Stimulated activated naive CD8-positive, alpha-beta T cell treated with anti-CD3 and anti-CD28 coated beads, Interleukin-15, Interleukin-2, amounts not matched to agents 100 ng/mL and 50 ng/mL, for 24 hours (primary cell): ENCODE data around the gene IMP4.

ENCODE experiments used
- H3K27ac Mint-ChIP-seq: one replicate; pipeline ENCODE4 v1.8.0; 2021; ENCODE audit warnings: mild to moderate bottlenecking, mixed read lengths
- H3K27me3 Mint-ChIP-seq: one replicate; pipeline ENCODE4 v1.8.0; 2021; ENCODE audit warnings: mixed read lengths
- H3K36me3 Mint-ChIP-seq: one replicate; pipeline ENCODE4 v1.8.0; 2021; ENCODE audit warnings: low read depth, mixed read lengths
- H3K4me1 Mint-ChIP-seq: one replicate; pipeline ENCODE4 v1.8.0; 2021; ENCODE audit warnings: low read depth, mixed read lengths
- H3K4me3 Mint-ChIP-seq: one replicate; pipeline ENCODE4 v1.8.0; 2021; ENCODE audit warnings: mild to moderate bottlenecking, mixed read lengths
- H3K9me3 Mint-ChIP-seq: one replicate; pipeline ENCODE4 v1.8.0; 2021; ENCODE audit warnings: mixed read lengths

Gene IMP4

DNA sequence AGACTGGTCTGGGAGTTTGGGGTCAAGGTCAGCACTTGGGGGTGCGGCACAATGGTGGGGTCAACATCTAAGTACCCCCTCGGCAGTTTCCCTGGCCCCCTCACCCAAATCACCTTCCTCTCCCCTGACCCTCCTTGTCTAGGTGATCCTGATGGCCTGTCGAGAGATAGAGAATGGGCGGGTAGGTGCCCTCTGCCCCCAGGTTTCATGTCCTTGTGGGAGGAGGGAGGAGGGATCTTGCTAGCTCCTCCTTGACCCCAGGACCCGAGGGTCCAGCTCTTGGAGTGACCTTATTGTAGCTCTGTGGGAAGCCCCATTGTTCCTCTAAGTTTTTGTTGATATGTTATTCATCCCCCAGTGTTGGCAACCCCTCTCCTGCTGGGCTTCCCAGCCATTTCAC, 16.8 kb downstream of the IMP4 start:
- no peak overlapping the region for H3K4me3 Mint-ChIP-seq
- H3K27ac Mint-ChIP-seq, result no peak overlapping the region
- no peaks in the 10 kb centered on the region for H3K36me3 Mint-ChIP-seq
- peaks cover 11% of the 10 kb centered on the region for H3K4me1 Mint-ChIP-seq
- H3K9me3 Mint-ChIP-seq, result no peaks in the 10 kb centered on the region
- no peaks in the 10 kb centered on the region for H3K27me3 Mint-ChIP-seq

DNA sequence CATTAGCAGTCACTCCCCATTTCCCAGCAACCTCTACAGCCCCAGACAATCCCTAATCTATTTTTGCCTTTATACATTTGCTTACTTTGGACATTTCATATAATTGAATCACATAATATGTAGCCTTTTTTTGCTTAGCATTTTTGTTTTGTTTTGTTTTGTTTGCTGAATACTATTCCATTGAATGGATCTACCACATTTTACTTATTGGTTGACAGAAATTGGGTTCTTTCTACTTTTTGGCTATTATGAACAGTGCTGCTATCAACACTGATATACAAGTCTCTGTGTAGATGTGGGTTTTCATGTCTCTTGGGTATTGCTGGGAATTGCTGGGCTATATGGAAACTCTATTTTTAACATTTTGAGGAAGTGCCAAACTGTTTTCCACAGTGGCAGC, 20.8 kb downstream of the IMP4 start:
- Mint-ChIP-seq H3K4me1 (no peaks in the 10 kb centered on the region), H3K9me3 (no peaks in the 10 kb centered on the region), H3K27ac (no peak overlapping the region), H3K4me3 (no peak overlapping the region), H3K36me3 (no peaks in the 10 kb centered on the region), H3K27me3 (no peaks in the 10 kb centered on the region)

DNA sequence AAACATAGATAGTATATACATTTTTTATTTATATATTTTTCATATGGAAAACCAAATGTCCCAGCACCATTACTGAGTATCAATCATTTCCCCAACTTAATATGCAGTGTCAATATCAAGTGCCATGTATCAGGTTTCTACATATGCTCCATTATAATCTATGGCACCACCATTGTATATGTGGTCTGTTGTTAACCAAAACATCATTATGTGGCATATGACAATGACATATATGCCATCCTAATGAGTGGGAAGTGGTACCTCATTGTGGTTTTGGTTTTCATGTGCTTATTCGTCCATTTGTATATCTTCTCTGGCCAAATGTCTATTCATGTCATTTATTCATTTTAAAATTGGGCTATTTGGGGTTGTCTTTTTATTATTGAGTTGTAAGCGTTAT, 22.4 kb downstream of the IMP4 start:
- H3K36me3 Mint-ChIP-seq, result no peaks in the 10 kb centered on the region

DNA sequence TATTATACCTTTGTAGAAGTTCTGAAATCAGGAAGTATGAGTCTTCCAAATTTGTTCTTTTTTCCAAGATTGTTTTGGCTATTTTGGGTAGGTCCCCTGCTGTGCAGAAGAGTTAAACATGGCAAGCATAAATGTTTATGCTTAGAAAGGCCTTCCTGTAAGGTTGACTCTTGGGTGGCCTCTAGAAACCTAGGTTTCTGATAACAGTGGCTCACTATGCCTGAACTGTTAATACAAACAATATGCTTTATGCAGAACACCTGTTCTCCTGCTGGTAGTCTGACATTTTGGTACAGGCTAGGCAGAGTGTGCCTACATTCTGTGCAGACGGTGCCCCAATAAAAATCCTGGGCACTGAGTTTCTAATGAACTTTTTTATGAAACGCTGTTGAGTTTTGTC, 23.3 kb downstream of the IMP4 start:
- Mint-ChIP-seq H3K27me3 (no peaks in the 10 kb centered on the region), H3K9me3 (no peaks in the 10 kb centered on the region), H3K36me3 (peaks cover 8% of the 10 kb centered on the region), H3K4me3 (no peak overlapping the region), H3K27ac (no peak overlapping the region), H3K4me1 (peaks cover 13% of the 10 kb centered on the region)

More for the DNA sequence above, 22.4 kb downstream of the IMP4 start:
- peaks cover 4% of the 10 kb centered on the region for H3K4me1 Mint-ChIP-seq
- no peak overlapping the region for H3K27ac Mint-ChIP-seq
- no peaks in the 10 kb centered on the region for H3K9me3 Mint-ChIP-seq
- H3K27me3 Mint-ChIP-seq, result no peaks in the 10 kb centered on the region
- no peak overlapping the region for H3K4me3 Mint-ChIP-seq

DNA sequence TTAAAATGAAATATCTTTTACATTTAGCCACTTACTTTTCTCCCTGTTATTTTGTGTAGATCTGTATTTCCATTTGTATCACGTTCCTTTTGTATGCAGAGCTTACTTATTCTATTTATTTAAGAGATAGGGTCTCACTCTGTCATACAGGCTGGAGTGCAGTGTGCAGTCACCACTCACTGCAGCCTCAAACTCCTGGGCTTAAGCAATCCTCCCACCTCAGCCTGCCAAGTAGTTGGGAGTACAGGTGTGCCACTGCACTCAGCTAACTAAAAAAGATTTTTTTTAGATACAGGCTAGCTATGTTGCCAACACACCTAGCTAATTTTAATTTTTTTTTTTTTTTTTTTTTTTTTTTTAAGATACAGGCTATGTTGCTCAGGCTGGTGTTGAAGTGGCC, 24.0 kb downstream of the IMP4 start:
- Mint-ChIP-seq H3K4me1 (peaks cover 20% of the 10 kb centered on the region), H3K4me3 (no peak overlapping the region), H3K27ac (no peak overlapping the region), H3K9me3 (no peaks in the 10 kb centered on the region), H3K27me3 (no peaks in the 10 kb centered on the region), H3K36me3 (peaks cover 12% of the 10 kb centered on the region)

DNA sequence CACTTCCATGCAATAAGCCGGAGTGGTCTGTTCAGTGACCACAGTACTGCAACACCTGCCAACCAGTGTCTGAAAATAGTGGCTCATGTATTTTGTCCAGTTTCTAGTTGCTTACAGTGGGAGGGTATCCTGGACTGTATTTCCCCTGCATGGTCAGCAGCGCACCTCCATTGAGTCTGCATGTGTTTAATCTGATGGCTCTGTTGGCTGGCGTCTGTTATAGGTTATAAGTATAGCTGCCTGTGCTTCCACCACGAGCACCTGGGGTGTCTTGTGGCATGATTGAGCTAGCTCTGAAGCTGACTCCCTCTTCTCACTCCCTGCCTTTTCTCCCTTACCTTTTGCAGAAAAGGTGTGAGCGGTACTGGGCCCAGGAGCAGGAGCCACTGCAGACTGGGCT, 26.1 kb downstream of the IMP4 start:
- Mint-ChIP-seq H3K4me1 (peaks cover 32% of the 10 kb centered on the region), H3K9me3 (no peaks in the 10 kb centered on the region), H3K36me3 (peaks cover 20% of the 10 kb centered on the region), H3K4me3 (no peak overlapping the region), H3K27me3 (no peaks in the 10 kb centered on the region), H3K27ac (no peak overlapping the region)

DNA sequence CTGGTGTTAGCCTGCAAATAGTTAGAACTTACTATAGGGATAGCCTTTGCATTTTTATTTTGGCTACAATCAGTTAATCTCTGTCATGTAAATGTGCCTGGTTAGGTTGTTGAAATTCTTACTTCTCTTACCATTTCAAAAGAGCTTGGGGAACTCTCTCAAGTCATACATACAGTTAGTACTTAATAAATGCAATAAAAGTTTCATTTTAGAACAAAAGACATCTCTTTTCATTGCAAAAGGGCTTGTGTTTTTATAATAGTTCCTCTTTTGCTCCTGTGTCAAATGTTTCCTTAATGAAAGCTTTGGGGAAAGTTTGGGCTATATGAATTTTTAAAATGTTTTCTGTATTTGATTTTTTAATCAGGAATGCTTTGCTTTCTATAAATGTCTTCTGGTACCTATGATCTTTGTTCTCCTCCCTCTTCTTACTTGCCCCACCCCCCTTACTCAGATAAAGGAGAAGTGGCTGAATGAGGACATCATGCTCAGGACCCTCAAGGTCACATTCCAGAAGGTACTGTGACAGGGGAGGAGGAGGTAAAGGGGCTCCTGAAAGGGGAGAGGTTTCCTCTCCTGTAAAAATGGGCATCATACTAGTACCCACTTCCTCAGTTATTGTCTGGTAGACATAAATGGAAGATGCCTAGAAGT, 26.7 kb downstream of the IMP4 start:
- H3K4me1 Mint-ChIP-seq, result peaks cover 36% of the 10 kb centered on the region
- H3K9me3 Mint-ChIP-seq, result no peaks in the 10 kb centered on the region
- no peaks in the 10 kb centered on the region for H3K27me3 Mint-ChIP-seq
- H3K27ac Mint-ChIP-seq, result no peak overlapping the region
- no peak overlapping the region for H3K4me3 Mint-ChIP-seq
- peaks cover 23% of the 10 kb centered on the region for H3K36me3 Mint-ChIP-seq

DNA sequence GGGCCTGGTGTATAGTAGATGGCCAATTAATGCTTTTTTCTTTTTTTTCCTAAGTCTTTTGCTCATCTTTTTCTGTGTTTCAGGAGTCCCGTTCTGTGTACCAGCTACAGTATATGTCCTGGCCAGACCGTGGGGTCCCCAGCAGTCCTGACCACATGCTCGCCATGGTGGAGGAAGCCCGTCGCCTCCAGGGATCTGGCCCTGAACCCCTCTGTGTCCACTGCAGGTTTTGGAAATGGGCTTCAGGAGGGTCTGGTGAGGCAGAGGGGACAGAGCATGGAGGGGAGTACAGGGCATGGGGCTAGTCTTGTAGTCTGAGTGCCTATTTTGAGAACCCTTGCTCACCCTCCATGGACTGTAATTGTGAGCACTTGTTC, 27.3 kb downstream of the IMP4 start:
- Mint-ChIP-seq H3K4me3 (no peak overlapping the region), H3K36me3 (peaks cover 28% of the 10 kb centered on the region), H3K27me3 (no peaks in the 10 kb centered on the region), H3K9me3 (no peaks in the 10 kb centered on the region), H3K27ac (no peak overlapping the region), H3K4me1 (peaks cover 41% of the 10 kb centered on the region)

DNA sequence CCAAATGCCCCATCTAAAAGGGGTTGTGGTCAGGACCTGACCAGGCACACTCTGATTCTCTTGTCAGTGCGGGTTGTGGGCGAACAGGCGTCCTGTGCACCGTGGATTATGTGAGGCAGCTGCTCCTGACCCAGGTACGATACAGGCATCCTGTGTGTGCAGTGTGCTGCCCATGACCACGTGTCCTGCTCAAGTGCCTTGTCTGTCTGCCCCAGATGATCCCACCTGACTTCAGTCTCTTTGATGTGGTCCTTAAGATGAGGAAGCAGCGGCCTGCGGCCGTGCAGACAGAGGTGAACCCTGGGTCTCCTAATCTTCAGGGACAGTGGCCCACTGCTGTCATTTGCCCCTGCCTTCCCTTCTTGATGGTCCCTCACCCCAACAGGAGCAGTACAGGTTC, 27.8 kb downstream of the IMP4 start:
- no peaks in the 10 kb centered on the region for H3K27me3 Mint-ChIP-seq
- H3K4me3 Mint-ChIP-seq, result peak overlapping the region; percentile 88
- no peaks in the 10 kb centered on the region for H3K9me3 Mint-ChIP-seq
- peak overlapping the region; percentile 98 for H3K27ac Mint-ChIP-seq
- peaks cover 46% of the 10 kb centered on the region for H3K4me1 Mint-ChIP-seq
- peaks cover 34% of the 10 kb centered on the region for H3K36me3 Mint-ChIP-seq

DNA sequence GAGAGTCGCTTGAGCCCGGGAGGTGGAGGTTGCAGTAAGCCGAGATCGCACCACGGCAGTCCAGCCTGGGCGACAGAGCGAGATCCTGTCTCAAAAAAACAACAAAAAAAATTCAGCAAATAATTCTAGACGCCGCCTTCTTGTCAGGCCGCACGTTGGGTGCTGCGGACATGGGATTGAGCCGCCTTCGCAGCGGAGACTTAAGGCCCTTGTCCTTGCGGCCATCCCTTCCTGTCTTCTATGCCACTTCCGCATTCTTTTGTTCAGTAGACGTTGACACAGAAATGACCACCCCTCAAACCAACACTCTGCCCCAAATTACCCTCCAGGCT, 29.0 kb downstream of the IMP4 start:
- H3K4me1 Mint-ChIP-seq, result peaks cover 57% of the 10 kb centered on the region
- H3K36me3 Mint-ChIP-seq, result peaks cover 42% of the 10 kb centered on the region
- H3K27me3 Mint-ChIP-seq, result no peaks in the 10 kb centered on the region
- H3K9me3 Mint-ChIP-seq, result no peaks in the 10 kb centered on the region
- peak overlapping the region; percentile 88 for H3K4me3 Mint-ChIP-seq
- H3K27ac Mint-ChIP-seq, result peak overlapping the region; percentile 98

DNA sequence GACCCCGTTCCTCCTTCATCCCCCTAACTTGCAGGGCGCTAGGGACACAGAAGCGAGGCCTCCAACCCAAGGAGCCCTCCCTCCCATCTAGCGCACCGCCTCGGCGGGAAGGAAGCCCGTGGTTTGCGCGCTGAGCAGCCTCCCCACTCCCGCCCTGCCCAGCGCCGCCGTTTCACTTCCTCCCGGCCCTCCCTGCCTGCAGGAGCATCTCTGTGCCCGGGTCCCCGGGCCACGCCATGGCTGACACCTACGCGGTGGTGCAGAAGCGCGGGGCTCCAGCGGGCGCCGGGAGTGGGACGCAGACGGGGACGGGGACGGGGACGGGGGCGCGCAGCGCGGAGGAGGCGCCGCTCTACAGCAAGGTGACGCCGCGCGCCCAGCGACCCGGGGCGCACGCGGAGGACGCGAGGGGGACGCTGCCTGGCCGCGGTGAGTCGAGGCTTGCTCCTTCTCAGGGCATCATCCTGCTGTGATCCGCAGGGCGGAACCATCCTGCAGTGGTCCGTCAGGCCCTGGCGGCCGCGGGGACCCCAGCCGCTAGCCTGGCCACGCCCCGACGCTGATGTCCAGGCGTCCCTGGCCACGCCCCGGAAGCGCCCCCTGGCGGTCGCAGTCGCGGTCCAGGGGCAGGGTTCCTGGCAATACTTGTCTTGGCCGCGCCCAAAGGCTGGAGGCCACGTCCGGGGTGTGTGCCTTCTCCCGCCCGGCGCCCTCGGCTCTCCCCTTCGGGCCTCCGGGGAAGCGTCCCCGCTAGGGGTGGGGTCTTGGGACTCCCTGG, 29.5 kb downstream of the IMP4 start:
- peaks cover 63% of the 10 kb centered on the region for H3K4me1 Mint-ChIP-seq
- no peaks in the 10 kb centered on the region for H3K27me3 Mint-ChIP-seq
- H3K9me3 Mint-ChIP-seq, result no peaks in the 10 kb centered on the region
- peak overlapping the region; percentile 98 for H3K27ac Mint-ChIP-seq
- peaks cover 48% of the 10 kb centered on the region for H3K36me3 Mint-ChIP-seq
- peak overlapping the region; percentile 88 for H3K4me3 Mint-ChIP-seq

DNA sequence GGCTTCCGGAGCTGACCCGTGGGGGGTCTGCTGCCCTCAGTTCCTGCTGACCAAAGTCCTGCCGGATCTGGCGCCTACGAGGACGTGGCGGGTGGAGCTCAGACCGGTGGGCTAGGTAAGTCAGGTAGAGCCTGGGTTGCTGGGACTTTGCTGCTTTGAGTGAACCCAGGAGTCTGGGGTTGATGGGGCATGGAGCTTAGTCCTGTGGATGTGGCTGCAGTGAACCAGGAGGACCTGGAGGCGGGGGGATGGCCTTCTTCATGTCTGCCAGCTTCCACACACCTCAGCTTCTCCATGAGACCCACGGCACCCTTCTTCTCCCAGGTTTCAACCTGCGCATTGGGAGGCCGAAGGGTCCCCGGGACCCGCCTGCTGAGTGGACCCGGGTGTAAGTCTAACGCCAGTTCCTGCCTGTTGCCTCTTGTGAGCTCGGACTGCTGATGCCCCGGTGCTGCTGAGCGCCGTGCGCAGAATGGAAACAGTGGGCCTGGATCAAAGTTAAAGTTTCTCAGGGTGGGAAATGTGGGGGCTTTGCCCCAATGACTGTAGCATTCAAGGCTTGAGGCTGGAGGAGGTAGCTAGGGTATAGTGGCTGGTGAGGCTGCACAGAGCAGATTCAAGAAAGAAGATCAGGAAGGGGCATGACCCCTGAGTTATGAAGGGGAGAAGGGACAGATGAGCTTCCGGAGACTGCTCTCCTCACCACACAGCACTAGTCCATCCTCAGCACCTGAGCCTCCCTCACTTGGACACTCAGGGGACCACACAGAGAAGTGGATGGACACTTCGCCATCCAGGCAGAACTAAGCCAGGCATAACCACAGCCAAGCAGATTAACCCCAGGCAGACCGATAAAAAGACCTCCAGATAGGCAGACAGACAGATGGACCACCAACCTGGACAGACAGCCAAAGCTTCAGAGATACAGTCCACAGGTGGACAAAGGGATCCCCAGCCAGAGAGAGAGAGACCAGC, 30.4 kb downstream of the IMP4 start:
- Mint-ChIP-seq H3K36me3 (peaks cover 48% of the 10 kb centered on the region), H3K27me3 (no peaks in the 10 kb centered on the region), H3K4me3 (peak overlapping the region; percentile 88), H3K9me3 (no peaks in the 10 kb centered on the region), H3K27ac (peak overlapping the region; percentile 79), H3K4me1 (peaks cover 69% of the 10 kb centered on the region)

DNA sequence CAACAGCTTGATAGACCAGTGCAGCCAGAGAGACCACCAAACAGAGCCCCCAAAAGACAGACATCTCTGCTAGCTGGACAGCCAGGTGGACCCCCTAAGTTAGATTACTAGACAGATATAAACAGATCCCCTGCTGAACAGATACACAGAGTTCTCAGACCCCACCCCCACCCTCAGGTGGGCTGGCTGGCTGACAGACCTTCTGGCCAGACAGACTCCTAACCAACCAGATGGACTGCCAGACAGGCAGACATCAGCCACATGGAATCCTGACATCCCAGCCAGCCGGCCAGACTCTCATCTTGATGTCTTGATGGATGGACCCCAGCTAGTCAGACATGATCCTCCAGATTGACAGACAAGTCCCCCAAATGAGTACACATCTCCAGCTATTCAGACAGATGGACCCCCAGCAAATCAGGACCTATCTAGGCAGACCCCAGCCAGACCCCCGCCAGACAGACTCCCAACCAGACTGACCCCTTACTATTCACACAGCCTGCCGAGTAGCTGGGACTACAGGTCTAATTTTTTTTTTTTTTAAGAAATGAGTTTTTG, 31.2 kb downstream of the IMP4 start:
- peaks cover 48% of the 10 kb centered on the region for H3K36me3 Mint-ChIP-seq
- H3K27me3 Mint-ChIP-seq, result no peaks in the 10 kb centered on the region
- H3K4me3 Mint-ChIP-seq, result peak overlapping the region; percentile 88
- H3K4me1 Mint-ChIP-seq, result peaks cover 76% of the 10 kb centered on the region
- H3K9me3 Mint-ChIP-seq, result no peaks in the 10 kb centered on the region
- H3K27ac Mint-ChIP-seq, result peak overlapping the region; percentile 79

DNA sequence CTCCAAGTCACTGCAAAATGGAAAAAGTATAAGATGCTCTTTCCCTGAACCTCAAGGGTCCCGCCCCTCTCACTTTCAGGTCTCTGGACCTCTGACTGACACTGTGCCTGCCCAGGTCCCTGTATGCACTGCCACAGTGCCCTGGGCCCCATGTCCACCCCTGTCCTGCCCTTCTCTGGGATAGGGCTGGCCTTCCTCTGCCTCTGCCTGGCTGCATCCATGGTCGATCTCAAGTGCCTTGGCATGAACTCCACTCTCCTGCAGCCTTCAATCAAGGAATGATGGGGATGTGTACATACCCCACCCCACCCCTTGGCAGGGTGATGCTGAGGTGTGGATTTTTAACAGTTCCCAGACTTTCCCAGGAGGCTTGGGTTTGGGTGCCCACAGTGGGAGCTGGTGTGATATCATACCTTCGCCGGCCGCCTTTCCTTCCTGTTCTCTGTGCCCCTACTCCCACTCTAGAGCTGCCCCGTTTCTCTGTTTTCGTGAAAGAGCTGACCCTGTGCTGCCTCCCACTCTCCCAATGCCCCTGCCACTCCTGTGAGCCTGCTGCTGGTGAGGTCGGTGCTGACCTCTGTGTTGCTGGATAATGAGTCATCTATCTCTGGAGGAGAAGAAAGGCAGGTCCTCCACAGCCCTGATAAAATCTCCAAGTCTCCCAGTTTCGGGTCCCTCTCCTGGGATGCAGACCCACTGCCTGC, 32.0 kb downstream of the IMP4 start:
- Mint-ChIP-seq H3K27ac (peak overlapping the region; percentile 13), H3K4me1 (peaks cover 84% of the 10 kb centered on the region), H3K36me3 (peaks cover 51% of the 10 kb centered on the region), H3K27me3 (no peaks in the 10 kb centered on the region), H3K9me3 (no peaks in the 10 kb centered on the region), H3K4me3 (no peak overlapping the region)
